Breast epithelium (tissue), 3 donors: ENCODE results near the gene AFF3.

ENCODE experiments used
- POLR2A ChIP-seq: fragments of 450-650 bp; IDR thresholded peaks from one replicate; pipeline ENCODE4 v1.6.1; 2016; ENCODE audit warnings: antibody characterized with exemption, mild to moderate bottlenecking, moderate library complexity
- POLR2AphosphoS5 ChIP-seq, 3 donors: sonication (generic); formaldehyde crosslinking; IDR thresholded peaks; one replicate each; pipeline ENCODE4 v1.6.1; 2017; ENCODE audit warnings: antibody characterized with exemption in 3 of 3
- TF ChIP-seq, protein P1 (sequence below), 3 donors: fragments of 450-650 bp; IDR thresholded peaks; one replicate each; pipeline ENCODE4 v1.5.1; 2016 to 2017; ENCODE audit warnings: antibody characterized with exemption in 3 of 3, mild to moderate bottlenecking in 3 of 3, moderate library complexity in 3 of 3

GRCh38 chr2:100002059-100002458 is 140.3 kb downstream of the AFF3 start:
- TF ChIP-seq POLR2AphosphoS5 (IDR thresholded peaks at IDR 0.05) (no peak), POLR2A (no peak)
- TF ChIP-seq, protein P1, sequence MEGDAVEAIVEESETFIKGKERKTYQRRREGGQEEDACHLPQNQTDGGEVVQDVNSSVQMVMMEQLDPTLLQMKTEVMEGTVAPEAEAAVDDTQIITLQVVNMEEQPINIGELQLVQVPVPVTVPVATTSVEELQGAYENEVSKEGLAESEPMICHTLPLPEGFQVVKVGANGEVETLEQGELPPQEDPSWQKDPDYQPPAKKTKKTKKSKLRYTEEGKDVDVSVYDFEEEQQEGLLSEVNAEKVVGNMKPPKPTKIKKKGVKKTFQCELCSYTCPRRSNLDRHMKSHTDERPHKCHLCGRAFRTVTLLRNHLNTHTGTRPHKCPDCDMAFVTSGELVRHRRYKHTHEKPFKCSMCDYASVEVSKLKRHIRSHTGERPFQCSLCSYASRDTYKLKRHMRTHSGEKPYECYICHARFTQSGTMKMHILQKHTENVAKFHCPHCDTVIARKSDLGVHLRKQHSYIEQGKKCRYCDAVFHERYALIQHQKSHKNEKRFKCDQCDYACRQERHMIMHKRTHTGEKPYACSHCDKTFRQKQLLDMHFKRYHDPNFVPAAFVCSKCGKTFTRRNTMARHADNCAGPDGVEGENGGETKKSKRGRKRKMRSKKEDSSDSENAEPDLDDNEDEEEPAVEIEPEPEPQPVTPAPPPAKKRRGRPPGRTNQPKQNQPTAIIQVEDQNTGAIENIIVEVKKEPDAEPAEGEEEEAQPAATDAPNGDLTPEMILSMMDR (IDR thresholded peaks at IDR 0.05) = no peak
